NCI-H1092 (cell line): Measurements from ENCODE around the gene CDK17.
"Not testable (repeated sequence)": the region's sequence is repeated elsewhere in the genome, so short reads cannot be mapped to it uniquely, and the experiment has no call there.

ENCODE experiments used
- DNase-seq: peaks from one replicate; lab custom pipeline; 2025; lab: John Stamatoyannopoulos, UW

CDK17 gene

GRCh38 chr12:96399919-96400630, at the start of gene CDK17:
Gene CDK17, minus strand, starts transcription at chr12:96400439. Its CDS starts 65,603 bp downstream, at chr12:96334836.
- peak; percentile 76 for DNase-seq

GRCh38 chr12:96448300-96448699, 48.1 kb upstream of the CDK17 start:
- no peak for DNase-seq

GRCh38 chr12:96447256-96447655, 47.0 kb upstream of the CDK17 start:
- no peak for DNase-seq

GRCh38 chr12:96445691-96446583, 45.7 kb upstream of the CDK17 start:
- no peak for DNase-seq

GRCh38 chr12:96444399-96444798, 44.2 kb upstream of the CDK17 start:
- no peak for DNase-seq

GRCh38 chr12:96442906-96443305, 42.7 kb upstream of the CDK17 start:
- no peak for DNase-seq

- DNase-seq = no peak
Measured at GRCh38 chr12:96441816-96442215, 41.6 kb upstream of the CDK17 start.

- no peak for DNase-seq
Measured at GRCh38 chr12:96438330-96438729, 38.1 kb upstream of the CDK17 start.

GRCh38 chr12:96437171-96437445, 36.9 kb upstream of the CDK17 start:
- no peak for DNase-seq

GRCh38 chr12:96436366-96437170, 36.3 kb upstream of the CDK17 start:
- no peak for DNase-seq

- no peak for DNase-seq
Measured at GRCh38 chr12:96434107-96434506, 33.9 kb upstream of the CDK17 start.

GRCh38 chr12:96432496-96433321, 32.5 kb upstream of the CDK17 start:
- DNase-seq = not testable (repeated sequence)

- DNase-seq = no peak
Measured at GRCh38 chr12:96431067-96431466, 30.8 kb upstream of the CDK17 start.

- no peak for DNase-seq
Measured at GRCh38 chr12:96427269-96427729, 27.1 kb upstream of the CDK17 start.

GRCh38 chr12:96425951-96426350, 25.7 kb upstream of the CDK17 start:
- no peak for DNase-seq

- DNase-seq = no peak
Measured at GRCh38 chr12:96425321-96425720, 25.1 kb upstream of the CDK17 start.

- DNase-seq = no peak
Measured at GRCh38 chr12:96424601-96425000, 24.4 kb upstream of the CDK17 start.

- no peak for DNase-seq
Measured at GRCh38 chr12:96422192-96422591, 22.0 kb upstream of the CDK17 start.

- no peak for DNase-seq
Measured at GRCh38 chr12:96421014-96421413, 20.8 kb upstream of the CDK17 start.

- DNase-seq = no peak
Measured at GRCh38 chr12:96420277-96420835, 20.1 kb upstream of the CDK17 start.

- DNase-seq = no peak
Measured at GRCh38 chr12:96419576-96420276, 19.5 kb upstream of the CDK17 start.
